Measurements from ENCODE around the gene BPIFB3.

BPIFB3 gene

DNA sequence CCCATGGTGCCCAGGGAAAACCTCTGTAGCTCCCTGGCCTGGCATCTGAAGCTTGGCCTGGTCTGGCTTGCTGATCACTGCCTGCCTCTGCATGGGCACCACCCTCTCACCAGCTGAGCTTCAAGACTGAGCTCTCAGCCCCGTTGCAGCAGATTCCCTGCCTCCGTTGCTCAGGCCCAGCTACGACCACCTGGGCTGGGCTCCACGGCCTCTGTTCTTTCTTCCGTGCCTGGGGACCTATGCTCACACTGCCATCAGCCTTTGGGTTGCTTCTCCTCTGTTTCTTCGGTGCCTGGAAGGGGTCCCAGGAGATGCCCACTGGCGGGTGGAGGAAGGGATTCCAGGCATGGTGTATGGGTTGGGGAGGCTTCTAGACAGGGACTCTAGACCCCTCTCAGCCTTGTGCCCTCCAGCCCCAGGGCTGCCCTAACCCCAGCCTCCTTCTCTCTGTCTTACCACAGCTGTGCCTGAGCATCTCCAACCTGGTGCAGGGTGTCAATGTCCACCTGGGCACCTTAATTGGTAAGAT, 37.1 kb upstream of the BPIFB3 start:
- DNase-seq (ENCODE audit: low spot score): no peak

DNA sequence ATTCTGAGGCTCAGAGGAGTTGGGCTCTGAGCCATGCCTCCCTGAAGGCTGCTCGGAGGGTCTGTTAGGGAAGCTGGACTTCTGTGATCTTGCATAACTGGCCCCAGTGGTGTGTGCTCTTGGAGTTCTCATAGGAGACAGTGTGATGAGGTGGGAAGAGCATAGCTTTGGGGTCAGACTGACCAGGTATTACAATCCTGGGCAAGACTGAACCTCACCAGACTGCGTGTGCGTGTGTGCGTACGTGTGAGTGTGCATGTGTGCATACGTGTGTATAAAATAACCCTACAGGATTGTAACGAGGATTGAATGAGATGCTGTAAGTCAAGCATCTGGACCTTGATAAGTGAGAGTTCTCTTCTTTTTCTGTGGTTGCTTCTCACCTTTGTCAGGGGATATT, 36.2 kb upstream of the BPIFB3 start:
- no peak for DNase-seq (ENCODE audit: low spot score)

DNA sequence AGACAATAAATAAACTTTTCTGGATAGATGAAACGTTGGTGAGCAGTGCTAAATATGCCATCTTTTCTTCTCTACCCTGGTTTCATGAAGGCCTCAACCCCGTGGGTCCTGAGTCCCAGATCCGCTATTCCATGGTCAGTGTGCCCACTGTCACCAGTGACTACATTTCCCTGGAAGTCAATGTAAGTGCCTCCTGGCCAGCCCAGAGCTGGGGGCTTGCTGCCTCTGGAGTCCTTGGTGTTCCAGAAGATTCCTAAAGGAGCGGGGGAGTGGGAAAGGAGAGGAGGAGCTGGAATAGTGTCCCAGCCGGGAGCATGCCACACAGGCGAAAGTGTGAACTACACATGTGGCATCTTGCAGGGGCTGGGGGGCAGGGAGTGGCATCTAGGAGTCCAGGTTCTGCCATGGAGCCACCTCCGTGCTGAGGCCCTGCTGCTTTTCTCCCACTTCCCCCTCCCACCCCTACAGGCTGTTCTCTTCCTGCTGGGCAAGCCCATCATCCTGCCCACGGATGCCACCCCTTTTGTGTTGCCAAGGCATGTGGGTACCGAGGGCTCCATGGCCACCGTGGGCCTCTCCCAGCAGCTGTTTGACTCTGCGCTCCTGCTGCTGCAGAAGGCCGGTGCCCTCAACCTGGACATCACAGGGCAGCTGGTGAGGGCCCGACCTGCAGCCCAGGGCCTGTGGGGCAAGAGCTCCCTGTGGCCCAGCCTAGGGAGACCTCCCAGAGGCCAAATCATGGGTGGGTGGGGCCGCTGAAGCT, 35.4 kb upstream of the BPIFB3 start:
- no peak for DNase-seq (ENCODE audit: low spot score)

DNA sequence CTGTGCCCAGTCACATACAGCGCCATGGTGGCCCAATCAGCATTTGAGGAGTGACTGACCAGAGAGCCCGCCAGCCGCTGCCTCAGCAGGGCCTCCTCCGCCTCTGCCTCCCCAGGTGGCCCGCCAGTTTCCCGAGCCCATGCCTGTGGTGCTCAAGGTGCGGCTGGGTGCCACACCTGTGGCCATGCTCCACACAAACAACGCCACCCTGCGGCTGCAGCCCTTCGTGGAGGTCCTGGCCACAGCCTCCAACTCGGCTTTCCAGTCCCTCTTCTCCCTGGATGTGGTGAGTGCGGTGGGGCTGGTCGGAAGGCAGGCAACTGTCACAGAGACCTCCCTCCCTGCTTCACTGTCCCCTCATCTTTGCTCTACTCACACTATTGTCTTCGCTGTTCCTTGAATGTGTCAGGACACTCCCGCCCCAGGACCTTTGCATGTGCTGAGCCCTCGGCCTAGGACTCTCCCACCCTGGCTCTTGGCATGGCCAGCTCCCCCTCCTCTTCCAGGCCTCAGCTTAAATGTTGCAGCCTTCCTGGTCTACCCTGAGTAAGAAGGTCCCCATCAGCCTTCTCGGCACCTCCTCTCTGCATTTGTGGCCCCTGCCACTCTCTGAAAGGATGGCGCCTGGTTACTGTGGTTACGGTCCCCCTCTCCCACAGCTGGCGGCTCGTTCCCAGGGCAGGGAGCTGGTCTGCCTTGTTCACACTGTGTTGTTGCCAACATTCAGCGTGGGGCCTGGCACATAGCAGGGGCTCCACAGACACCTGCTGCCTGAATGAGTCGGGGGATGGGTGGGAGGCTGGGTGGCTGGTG, 34.0 kb upstream of the BPIFB3 start:
- no peak for DNase-seq (ENCODE audit: low spot score)

DNA sequence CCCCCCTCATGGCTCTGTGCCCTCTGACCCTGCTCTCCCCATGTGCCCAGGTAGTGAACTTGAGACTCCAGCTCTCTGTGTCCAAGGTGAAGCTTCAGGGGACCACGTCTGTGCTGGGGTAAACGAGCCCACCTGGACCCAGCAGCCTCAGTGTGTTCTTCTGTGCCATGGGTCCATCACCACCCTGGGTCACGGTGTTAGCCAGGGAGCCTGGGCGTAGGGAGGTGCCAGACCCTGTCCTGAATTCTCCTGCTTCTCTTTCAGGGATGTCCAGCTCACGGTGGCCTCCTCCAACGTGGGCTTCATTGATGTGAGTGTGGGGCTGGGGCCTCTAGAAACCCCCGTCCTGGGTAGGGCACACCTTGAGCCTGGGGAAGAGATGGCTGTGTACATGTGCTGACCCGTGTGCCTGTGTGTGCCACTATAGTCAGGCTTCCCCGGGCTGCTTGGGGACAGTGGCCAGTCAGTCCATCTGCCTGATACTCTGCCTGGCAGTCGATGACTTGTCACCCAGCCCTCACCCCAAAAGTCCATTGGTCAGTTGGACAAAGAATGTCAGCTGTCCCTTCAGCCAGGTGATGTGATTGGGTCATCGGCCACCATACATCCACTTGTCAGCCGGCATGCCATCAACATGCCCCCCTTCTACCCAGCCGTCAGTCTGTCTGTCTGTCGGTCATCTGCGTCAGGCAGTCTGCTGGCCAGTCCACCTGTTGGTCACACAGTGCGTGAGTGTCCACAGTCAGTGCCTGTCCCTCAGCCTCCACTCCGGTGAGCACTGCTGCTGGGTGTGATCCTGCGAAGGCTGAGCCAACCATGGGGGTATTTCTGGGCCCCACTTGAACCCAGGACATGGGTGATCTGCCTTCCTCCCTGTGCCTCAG, 33.2 kb upstream of the BPIFB3 start:
- DNase-seq (ENCODE audit: low spot score): no peak

DNA sequence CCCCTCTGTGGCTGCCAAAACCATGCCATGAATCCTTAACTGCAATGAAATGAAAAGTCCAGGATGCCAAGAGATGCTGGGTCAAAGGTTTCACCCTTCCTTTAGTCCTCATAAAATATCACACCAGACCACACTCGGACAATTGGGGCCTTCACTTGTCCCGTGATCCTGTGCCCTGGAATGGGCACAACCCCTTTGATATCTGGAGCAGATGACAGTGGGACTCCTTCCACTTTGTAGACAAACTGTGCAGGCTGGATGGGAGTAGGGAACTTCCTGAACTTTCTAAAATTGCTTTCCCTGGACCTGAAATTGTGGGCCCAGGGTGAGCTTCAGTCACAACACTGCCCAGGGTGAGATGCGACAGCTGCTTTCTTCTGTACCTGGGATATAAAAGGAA, 31.8 kb upstream of the BPIFB3 start:
- DNase-seq (ENCODE audit: low spot score): no peak

DNA sequence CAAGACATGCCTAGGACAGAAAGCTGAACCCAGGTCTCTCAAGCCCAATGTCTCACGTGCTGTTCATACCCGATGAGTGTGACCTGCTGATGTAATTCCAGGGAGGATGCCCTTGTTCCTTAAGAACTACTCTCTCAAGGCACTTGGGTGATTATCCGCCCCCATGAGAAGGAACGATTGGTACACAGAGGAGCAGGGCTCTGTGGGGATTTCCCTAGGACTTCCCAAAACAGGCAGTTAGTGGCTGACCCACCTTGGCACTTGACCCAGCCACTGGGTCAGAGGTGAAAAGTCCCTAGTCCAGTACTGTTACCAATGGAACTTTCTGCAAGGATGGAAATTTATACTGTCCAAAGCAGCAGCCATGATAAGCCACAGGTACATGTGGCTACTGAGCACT, 31.4 kb upstream of the BPIFB3 start:
- no peak for DNase-seq (ENCODE audit: low spot score)

DNA sequence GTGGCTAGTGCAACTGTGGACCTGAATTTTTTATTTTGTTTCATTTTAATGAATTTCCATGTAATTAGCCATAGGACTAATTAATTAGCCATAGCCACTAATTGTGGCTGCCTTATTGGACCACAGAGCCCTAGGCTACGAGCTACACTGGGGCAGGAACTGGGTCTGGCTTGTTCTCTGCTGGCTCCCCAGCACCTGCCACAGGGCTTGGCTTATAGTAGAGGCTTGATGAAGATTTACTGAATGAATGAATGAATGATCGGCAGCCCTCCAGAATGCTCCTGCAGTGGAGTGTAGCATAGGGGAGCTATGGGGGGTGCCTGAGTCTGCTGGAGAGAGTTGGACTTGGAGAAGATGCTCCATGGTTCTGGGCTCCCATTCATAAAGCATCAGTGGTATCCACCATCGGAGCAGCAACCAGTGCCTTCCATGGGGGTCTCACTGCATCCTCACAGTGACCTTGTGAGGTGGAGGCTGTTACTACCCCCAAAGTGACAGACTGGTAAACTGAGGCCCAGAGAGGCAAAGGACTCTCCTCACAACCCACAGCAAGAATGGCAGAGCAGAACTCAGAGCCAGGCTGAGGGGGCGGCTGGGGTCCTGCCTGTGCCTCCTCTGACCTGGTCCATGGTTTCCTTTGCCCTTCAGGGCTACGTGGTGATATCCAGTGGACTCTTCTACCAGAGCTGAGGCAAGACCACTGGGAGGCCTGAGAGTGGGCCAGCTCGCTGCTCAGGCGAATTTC, 30.8 kb upstream of the BPIFB3 start:
- no peak for DNase-seq (ENCODE audit: low spot score)

DNA sequence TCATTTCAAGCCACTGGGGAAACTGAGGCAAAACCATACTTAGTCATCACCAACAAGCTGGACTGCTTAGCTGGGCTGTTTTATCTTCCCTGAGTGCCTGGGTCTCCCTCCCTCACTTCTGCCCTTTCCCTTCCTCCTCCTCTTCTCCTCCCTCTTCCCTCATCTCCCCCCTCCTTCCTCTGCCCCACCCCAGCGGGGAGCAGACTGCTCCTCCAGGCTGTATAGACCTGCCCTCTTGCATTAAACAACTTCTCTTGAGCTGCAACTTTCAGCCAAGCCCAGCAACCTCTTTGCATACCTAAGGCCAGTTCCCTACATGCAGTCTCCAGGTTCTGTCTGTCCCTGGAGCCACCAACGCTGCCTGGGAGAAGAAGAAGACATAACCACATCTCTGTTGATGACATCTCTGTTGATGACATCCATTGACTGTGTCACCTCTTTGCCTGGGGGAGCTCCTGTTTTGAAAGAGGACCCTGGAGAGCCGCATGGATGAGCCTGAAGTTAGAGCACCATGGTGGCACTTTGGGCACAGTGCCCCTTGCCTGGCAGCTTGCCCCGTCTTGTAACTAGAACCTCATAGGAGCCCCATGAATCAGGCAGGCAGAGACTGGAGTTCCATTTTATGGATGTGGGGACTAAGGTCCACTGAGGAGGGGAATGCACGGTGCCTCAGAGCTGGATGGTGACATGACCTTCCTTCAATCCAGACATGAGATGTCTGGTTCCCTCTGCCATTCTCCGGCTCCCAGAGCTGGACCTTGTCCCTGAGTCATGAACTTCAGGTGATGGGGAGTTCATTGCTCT, 30.1 kb upstream of the BPIFB3 start:
- DNase-seq (ENCODE audit: low spot score): no peak

DNA sequence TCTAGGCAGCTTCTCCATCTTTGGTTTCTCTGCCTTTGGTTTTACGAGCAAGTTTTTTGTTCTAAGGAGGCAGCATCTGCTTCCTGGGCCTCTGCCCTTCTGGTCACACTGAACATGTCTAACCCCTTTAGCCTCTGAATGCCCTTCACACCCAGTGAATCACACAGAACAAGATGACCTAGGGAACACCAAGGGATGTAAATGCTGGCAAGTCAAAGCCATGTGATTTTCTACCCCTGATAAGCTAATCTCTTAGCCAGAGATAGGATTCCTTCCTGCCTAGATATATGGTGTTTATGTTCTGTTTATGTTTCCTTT, 29.5 kb upstream of the BPIFB3 start:
- no peak for DNase-seq (ENCODE audit: low spot score)

DNA sequence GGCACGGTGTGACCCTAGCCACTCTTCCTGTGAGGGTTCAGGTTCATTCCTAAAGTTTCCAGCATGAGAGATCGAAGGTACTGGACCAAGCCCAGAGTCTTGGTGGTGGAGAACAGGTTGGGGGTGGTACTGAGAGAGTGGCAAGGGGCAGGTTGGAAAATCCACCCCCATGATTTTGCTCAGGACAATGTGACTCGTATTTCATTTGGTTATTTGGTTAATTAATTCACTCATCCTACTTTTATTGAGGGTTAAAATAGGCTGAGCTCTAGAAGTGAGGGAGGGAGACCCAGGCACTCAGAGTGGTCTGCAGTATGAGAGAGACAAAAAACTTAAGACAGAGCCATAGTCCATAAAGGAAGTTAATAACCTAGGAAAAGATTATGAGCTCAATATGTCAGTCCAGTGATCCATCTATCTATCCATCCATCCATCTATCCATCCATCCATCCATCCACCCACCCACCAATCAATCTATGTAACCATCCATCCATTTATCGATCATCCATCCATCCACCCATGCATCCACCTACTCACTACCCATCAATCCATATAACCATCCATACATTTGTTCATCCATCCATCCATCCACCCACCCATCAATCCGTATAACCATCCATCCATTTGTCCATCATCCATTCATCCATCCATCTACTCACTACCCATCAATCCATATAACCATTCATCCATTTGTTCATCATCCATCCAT, 28.9 kb upstream of the BPIFB3 start:
- no peak for DNase-seq (ENCODE audit: low spot score)

DNA sequence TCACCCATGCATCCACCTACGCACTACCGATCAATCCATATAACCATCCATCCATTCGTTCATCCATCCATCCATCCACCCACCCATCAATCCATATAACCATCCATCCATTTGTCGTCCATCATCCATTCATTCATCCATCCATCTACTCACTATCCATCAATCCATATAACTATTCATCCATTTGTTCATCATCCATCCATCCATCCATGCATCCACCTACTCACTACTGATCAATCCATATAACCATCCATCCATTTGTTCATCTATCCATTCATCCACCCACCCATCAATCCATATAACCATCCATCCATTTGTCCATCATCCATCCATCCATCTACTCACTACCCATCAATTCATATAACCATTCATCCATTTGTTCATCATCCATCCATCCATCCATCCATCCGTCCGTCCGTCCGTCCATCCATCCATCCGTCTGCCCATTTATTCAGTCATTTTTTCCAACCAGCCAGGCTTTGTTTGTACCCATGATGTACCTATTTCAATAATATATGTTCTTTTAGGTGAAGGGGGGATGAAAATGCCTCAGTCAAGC, 28.3 kb upstream of the BPIFB3 start:
- no peak for DNase-seq (ENCODE audit: low spot score)

DNA sequence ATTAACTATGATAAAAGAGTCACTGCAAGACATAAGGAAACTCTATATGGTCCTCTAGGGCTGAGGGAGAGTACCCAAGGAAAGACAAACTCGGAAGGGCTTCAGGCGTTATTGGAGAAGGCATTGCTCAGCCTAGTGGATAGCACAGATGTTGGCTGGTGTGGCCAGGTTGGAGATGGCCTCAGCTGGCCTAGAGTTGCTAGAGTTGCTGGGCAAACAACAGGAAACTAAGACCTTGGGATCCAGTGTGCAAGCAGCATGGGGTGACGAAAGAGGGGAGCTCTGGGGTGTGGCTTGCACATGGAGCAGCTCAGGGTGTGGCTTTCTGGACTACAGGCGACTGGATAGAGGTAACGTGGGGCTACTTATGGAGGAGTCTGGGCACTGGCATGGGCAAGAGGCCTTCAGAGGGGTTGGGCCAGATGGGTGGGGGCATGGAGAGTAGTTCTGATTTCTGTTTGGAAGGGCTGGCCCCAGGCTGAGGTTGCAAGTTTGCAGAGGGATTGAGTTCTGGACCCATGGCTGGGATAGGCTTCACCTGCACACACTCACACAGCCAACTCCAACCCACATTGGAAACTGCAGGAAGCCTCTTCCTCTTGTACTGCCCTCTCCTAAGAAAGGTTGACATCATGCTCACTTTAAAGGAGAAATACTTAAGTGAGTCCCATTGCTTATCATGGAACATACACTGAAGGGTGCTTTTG, 27.5 kb upstream of the BPIFB3 start:
- DNase-seq (ENCODE audit: low spot score): no peak

DNA sequence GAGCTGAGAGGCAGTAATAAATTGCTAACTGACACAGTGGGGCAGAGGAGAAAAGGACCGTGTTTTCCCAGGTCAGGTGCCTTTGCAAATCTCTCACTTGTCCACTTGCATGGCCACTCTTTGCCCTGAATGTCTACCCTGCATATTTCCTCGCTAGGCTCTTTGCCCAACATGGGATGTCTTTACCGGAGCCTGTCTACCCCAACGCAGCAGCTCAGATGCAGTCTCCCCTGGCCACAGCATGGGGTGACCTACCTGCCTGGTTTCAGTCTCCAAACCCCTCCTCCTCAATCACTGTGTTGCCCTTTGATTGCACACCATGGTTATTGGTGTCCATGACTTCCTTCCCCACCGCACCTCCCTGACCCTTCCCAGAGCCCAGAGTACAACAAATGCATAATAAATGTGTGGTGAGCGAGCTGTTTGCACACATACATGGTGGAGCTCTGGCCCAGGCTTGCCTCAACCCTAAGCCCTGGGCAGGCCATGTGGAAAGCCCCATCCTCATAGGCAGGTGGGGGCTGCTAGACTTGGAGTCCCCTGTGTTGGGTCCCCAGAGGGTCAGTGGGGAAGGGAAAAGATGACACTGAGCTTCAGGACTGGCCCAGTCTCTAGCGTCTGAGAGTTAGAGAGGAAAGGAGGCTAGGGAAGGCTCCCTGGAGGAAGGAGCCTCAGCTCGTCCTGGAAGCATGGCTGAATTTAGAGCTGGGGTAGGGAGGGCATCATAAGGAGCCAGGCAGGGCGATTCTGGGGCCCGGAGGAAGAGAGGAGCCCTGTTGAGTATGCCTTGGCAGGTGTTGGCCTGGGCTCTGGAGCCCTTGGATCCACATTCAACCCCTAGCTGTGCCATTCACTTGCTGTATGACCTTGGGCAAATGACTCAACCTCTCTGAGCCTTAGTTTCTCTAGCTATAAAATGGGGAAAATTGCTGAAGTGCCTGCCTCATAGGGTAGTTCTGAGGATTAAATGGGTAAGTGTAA, 26.6 kb upstream of the BPIFB3 start:
- DNase-seq (ENCODE audit: low spot score): no peak

DNA sequence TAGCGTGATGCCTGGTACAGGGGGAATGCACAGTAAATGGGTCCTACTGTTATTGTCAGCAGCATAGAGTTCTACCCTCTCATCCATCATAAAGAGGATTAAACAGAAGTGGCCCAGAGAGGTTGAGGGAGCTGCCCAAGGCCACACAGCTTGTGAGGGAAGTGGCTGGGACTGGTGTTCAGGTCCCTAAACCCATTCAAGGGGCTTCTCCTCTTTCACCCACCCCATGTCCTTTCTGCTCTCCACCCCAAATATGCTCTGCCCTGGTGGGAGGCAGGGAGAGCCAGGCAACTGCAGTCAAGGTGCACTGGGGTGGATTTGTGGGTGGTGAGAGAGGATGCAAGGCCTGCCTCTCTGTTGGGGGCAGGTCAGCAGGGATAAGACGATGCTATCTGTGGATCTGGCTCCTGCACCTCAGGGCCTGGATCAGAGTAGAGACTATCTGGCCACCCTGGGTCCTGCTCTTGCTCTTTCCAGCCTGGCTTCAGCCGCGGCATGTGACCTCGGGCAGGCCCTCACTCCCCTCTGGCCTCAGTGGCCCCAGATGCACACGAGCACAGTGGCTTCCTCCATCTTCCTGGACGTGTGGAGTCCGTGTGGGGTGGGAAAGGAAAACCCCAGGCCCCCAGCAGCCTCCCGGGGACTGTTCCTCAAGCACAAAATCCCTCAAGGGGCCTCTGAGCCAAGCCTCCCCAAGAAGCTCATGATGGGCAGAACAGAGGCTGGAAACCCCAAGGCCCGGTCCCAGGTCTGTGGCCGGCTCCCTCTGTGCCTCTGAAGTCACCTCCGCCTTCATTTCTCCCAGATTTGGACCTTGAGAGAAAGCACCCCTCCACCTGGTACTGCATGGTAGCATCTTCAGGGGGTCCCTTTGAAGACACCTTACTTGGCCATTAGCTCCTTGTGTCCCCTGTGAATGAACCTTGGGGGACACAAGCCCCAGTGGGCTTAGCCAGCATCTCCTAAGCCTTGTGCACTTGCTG, 25.6 kb upstream of the BPIFB3 start:
- no peak for DNase-seq (ENCODE audit: low spot score)

DNA sequence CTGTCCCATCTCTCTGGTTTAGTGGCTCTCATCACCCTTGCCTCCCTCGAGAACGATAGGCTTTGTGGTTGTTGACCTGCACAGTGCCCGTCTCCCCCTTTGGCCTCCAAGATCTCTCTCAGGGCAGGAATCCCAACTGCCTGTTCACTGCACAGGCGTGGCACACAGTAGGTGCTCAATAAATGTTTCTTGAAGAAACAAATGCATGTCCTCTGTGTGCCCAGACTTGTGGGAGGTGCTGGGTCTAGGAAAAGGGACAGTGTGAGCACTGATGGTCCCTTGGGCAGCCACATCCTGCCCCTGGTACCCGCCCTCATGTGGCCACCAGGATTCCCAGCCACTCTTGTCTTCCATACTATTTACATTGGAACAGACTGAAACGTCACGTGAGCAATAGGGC, 24.8 kb upstream of the BPIFB3 start:
- DNase-seq (ENCODE audit: low spot score): no peak

DNA sequence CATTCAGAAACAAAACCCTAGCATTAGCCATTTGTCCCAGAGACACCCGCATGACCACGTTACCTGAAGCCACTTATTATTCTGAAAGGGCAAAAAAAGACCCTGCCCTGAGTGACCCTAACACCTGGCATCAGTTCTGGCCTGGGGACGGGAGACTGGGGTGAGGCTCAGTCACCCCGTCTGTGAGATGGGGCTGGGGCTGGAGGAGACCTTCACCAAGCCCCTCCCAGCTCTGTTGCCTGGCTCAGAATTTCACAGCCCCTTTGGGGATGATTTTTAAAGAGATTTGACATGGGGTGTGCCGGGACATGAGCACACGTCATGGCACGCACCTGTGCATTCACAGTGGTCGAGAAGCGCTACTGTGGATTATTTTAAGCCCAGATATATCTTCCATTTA, 23.6 kb upstream of the BPIFB3 start:
- DNase-seq (ENCODE audit: low spot score): no peak

Data from CD4-positive, alpha-beta T cell treated with Interleukin-6 at 100 ng/mL for 8 hours (primary cell).